HG03196 (cell line): Measurements from ENCODE around the gene TMBIM6.
A peak's percentile ranks its signal among the peaks of the same experiment; 100 is the strongest.
"Not testable (repeated sequence)": the region's sequence is repeated elsewhere in the genome, so short reads cannot be mapped to it uniquely, and the experiment has no call there.

Experiments used
- ATAC-seq: cut with Tn5 transposase; IDR thresholded peaks from one replicate; pipeline ENCODE4 v1.9.1; 2021; ENCODE audit not compliant: unreplicated experiment

Gene TMBIM6

DNA sequence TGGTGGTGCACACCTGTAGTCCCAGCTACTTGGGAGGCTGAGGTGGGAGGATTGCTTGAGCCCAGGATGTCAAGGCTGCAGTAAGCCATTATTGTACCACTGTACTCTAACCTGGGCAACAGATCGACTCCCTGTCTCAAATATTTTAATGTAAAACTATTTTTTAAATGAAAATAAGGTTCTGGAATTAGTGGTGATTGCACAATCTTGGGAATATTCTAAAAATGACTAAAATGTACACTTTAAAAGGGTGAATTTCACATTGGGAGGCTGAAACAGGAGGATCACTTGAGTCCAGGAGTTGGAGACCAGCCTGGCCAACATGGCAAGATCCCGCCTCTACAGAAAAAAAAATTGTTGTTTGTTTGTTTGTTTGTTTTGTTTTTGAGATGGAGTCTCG, 12.9 kb upstream of the TMBIM6 start:
- no peak for ATAC-seq

DNA sequence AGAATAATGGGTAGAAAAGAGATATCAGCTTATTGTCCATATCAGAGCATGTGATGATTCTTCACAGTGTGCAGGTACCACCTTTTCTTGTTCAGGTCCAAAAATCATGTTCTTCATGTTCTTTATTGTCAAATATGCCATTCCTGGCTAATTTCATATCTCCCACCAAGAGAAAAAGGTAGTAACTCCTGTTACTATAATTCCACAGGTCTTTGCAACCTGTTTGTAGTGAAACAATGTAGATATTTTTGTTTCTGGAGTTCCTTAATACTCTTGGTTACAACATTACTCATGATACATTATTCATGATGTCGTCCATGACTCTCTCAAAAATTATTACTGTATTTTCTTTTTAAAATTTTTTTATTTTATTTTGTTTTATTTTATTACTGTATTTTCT, 11.3 kb upstream of the TMBIM6 start:
- ATAC-seq, result no peak

DNA sequence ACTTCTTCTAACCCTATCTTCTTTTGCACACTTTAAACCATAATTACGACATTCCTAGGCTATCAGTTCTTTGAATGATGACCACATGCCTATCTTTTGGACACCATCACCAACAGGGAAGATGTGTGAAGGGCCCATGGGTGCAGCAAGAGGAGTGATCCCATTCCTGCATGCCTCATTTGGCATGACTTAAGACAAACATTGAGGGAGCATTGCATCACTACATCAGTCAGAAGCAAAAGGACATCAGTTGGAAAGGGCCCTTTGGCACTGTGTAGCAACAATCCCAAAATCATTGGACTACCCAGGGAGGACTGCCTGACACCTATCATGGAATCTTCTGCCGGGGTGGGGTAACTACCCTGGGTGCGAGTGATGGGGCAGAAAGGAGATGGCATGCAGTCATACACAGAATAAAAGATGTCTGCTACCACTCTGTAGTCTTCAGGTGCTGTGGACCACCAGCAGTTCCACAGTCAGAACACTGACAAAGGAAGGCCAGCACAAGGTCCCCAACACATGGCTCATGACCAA, 10.7 kb upstream of the TMBIM6 start:
- no peak for ATAC-seq

DNA sequence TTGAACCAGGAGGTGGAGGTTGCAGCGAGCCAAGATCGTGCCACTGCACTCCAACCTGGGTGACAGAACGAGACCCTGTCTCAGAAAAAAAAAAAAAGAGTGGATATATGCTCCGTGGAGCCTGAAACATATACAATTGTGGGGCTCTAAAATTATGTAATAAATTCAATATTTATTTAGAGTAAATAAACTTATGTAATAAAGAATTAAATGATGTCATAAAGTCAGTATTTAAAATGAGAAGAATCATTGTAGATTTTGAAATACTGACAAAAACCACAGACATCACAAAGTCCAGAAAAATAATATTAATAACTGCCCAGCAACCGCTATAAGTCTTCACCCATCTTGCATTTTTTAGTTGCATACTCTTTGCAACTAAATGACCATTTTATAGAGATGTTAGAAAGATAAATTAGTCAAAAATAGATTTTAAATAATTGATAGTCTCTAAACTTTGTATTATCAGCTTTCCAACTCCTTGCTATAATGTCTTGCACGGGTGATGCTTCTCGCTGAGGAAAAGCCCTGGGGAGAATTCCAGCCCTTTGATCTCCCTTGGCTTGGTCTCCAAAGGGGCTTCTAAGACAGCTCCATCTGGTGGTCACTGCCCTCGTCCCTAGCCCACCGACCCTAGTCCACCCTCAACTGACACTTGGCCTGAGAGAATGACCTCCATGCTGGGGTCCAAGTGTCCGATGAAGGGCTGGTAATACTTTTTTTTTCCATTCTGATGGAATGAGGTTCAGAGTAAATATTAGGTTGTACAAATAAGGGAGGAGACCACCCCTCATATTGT, 7.9 kb upstream of the TMBIM6 start:
- no peak for ATAC-seq

DNA sequence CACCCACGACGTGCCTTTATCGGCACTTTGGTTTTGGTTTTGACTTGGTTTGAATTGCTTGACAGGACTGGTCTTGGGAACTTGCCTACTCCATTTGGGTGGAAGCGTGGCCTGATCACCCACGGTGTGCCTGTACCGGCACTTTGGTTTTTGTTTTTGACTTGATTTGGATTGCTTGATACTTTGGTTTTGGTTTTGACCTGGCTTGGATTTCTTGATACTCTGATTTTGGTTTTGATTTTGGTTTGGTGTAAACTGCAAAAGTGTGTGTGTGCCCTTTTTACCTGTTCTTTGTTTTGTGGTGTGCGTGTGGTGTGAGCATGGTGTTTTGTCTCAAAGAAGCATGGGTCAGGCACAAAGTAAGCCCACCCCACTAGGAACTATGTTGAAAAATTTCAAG, 6.5 kb upstream of the TMBIM6 start:
- ATAC-seq, result not testable (repeated sequence)

DNA sequence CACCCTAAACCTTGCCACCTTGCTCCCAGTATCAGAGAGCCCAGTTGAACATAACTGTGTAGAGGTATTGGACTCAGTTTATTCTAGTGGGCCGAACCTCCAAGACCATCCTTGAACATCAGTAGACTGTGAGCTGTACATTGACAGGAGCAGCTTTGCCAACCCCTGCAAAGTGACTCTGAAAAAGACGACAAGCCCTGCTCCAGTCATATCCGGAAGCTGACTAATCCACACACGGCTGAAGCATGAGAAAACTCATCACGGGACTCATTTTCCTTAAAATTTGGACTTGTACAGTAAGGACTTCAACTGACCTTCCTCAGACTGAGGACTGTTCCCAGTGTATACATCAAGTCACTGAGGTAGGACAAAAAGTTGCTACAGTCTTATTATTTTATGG, 2.6 kb upstream of the TMBIM6 start:
- not testable (repeated sequence) for ATAC-seq

DNA sequence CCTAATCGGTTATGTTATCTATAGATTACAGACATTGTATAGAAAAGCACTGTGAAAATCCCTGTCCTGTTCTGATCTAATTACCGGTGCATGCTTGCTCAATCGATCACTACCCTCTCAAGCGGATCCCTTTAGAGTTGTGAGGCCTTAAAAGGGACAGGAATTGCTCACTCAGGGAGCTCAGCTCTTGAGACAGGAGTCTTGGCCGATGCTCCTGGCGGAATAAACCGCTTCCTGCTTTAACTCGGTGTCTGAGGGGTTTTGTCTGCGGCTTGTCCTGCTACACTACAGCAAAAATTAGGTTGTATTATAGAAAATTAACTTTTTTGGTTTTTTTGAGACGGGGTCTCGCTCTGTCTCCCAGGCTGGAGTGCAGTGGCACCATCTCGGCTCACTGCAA, 1.1 kb upstream of the TMBIM6 start:
- not testable (repeated sequence) for ATAC-seq

DNA sequence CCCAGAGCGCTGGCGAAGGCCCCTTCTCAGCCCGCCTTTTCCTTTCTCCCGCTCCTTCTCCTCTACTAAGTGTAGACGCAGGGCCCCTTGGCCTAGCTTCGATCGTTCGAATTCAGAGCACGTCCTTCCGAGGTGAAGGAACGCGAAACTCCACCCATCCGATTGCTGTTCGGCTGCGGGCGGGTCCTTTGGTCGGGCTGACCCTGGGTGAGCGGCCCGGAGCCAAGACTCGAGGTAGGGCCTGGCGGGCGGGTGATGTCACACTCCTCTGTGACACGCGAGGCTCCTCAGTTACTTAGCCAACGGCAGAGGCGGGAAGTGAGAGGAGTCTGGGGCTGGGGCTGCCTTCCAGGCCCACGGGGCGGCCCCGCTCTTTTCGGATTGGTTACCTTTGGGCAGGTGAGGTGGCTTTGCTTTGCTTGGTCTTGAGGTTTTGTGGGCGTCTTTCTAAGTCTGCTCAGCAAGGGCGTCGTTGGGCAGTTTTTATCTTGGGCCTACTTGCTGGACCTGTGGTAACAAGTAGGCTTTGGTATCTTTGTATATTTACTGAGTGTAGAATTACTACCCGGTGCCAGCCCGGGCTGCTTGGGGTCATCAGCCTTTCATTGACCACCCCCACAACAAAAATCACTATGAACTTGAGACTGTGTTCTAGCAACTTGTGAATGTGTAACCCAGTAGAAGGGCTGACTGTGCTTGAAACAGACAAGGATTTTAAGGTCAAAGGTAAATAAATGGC, 694 bp downstream of the TMBIM6 start:
- peak; percentile 66 for ATAC-seq

DNA sequence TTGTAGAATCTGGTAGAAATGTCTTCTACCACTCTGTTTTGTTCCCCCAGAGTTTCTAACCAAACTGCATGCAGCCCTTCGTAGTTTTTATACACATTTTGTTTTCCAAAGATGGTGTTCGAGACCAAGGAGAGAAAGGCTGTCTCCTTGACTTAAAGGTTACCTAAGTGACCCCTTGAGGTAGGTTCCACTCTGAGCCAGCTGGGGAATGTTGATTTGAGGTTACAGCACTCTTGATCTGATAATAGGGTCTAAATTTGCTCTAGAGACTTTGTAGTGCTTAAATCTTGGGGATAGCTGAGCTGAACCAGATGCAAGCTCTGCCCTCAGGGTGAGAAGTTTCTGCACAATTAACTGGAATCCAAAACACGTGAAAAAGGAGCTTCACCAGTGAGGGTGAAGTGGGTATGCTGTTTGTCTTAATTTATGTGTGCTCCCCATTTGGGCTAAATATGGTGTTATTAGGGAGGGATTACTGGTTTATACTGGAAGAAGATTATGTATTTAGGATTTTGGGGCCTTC, 3.1 kb downstream of the TMBIM6 start:
- no peak for ATAC-seq

DNA sequence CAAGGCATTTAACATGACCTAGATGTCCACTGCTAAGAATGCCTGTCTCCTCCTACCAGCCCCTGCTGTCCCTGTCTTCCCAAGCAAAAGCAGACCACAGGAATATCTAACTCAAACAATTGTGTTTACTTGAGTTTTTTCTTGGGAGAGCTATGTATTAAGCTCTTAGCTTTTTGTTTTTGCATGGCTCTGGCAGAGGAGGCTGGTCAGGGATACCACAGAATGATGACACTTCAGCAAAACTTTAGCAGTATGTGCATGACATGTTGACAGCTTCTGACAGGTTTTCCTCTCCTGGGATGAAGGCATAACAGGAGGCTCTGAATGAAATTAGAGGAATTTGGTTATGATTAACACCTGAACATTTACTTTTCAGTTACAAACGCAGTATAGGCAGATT, 6.9 kb downstream of the TMBIM6 start:
- ATAC-seq, result no peak

DNA sequence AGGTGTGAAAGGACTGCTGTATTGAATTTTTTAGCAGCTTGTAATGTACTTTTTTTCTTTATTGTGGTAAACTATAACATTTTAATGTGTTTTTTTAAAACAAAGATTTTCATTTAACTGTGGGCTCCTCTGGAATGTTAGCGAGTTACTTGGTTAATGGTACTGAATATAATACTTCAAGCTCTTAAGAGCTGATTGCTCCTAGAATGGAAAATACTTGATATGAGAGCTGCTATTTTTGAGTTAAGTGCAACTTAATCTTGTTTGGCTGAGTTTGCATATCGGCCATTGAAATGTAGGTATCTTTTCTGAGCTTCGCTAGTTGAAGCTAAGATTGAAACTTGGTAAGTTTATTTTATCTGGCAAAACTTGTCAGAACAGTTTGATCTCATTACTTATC, 7.4 kb downstream of the TMBIM6 start:
- ATAC-seq, result no peak

DNA sequence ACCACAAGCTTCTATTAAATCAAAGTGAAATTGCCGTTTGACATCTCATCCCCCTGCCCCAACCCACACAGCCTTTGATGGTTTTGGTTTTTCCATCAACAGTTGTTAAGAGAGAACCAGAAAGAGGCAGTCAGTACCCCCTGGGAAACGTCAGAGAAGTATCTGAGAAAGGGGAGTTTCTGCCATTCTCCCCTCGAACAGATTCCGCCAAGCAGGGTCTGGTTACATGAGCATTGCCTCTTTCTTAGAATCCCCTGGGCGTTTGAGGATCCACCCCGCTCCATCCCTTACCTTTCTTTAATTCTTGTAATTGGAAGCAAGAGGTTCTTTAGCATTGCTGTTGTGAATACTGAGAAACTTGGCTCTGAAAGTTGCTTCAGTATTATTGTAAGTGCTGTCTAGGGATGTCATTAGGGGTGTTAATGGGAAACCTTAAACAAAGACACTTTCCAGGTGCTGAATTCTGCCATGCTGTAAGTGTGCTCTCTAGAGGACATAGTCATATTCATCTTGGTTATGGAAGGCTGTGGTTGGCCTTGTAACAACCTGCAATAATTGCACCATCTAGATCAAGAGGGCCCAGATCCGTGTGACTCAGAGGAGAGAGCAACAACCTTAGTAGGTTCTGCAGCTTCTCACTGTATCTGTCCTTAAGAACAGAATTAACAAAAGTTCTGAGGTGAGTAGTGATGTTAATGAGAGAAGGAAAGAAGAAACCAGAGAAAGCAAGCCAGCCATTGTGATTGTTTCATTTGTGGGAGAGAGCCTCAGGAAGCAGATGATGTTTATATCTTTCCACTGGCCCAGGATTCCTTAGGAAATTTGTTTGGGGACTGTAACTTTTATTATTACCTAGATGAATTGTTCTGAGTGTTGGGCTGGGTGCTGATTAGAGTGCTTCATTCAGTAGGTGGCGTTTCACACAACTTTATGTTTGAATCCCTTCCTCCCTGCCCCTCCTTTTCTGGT, 9.0 kb downstream of the TMBIM6 start:
- ATAC-seq, result peak; percentile 38

DNA sequence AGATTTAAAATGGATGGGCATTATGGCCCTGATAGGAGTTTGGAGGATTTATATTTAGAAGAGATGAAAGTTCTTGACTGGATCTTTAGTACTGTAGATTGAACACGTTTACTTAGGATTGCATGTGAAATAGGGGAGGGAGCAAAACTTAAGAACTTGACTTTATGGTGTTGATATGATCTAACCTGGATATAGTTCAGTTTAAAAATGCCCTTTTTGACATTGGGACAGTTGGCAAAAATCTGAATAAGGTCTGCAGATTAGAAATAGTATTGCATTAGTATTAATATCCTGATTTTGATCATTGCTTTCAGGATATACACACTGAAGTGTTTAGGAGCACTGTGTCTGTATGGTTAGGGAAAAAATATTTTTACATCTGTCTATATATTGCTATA, 9.6 kb downstream of the TMBIM6 start:
- no peak for ATAC-seq

DNA sequence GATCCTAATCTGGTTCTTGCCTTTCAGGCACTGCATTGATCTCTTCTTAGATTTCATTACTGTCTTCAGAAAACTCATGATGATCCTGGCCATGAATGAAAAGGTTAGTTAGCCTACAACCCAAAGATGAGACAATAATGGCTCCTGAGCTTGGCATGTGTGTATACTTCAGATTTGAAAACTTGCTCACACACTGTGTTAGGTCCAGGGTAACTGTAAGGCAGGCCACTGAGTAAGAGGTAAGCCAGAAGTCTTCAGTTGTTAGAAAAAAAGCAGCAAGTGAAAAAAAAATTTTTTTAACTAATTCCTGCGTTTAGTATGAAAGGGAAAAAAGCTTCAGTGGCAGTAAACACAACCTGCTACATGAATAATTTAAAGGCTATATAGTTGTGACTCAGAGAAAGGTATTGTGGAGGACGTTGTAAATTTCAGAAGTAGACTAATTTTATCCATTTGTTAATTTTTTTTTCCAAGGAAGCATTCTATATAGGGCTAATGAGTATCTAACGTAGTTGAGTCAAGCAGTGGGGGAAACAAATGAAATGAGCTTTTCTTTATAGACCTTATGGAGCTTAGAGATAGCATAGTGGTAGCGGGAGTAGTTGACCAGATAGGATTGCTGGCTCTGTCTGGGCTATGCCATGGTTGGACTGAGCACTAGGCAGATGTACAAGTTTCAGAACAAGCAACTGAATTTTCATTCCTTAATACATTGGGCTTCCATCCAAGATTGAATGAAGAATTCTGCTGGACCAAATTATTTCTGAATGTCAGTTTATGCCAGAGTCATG, 20.5 kb downstream of the TMBIM6 start:
- ATAC-seq, result no peak

DNA sequence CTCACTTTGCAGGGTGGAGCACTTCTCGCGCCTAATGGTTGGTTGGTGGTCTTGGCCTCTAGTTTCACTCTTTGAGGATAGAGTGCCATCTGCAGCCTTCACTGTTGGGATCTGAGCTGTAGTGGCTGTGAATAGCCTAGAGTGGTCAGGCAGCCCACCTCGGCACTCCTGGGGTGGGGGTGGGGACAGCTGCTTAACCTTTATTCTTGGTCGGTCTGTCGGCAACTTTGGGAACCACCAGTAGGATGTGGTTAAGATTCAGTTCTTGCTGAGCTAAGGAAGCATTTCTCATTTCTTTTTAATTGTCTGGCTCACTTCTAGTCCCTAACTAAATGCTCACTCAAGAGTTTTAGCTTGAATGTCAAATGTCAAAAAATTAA, 21.1 kb downstream of the TMBIM6 start:
- no peak for ATAC-seq

DNA sequence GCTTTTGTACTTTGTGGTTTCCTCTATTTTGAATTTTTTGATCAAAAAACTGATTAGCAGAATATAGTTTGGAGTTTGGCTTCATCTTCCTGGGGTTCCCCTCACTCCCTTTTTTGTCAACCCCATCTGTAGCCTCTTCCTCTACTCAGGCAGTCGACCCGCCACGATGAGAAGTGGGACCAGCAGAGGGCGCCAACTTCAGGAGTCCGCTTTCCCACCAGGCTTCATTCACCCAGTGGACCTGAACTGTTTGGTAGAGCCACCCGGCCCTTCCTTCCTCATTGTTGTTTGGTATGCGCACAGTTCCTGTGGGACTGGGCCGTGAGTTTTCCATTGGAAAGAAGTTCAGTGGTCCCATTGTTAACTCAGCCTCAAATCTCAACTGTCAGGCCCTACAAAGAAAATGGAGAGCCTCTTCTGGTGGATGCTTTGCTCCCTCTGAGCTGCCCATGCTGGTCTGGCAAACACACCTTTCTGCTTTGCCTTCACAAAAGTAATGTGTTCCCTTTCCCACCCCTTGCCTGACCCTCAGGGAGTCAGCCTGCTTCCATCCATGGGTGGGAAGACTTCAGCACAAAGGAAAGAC, 21.7 kb downstream of the TMBIM6 start:
- ATAC-seq, result no peak

DNA sequence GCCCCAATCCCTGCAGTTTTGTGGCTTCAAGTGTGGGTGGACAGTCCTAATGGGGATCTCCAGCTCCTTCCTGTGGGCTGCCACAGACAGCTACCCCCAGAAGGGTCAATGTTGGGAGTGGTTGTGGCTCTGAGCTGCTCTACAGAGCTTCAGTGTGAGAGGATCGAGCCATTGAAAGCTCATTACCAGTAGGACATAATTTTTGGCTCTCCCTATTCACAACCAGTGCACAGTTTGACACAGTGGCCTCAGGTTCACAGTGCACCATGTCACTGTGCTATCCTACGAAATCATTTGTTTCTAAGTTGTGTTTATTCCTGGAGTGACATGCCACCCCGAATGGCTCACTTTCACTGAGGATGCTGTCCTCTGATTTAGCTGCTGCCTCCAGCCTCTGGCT, 22.8 kb downstream of the TMBIM6 start:
- no peak for ATAC-seq

DNA sequence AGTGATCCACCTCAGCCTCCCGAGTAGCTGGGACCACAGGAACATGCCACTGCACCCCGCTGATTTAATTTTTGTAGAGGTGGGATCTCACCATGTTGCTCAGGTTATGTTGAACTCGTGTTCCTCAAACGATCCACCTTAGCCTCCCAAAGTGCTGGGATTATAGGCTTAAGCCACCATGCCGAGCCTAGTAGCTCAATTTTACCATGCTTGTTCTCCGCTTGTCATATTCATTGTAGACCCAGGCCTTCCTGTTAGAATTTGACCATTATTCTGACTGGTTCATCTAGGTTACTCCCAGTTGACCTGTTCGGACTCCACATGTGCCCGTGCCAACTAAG, 24.7 kb downstream of the TMBIM6 start:
- no peak for ATAC-seq

DNA sequence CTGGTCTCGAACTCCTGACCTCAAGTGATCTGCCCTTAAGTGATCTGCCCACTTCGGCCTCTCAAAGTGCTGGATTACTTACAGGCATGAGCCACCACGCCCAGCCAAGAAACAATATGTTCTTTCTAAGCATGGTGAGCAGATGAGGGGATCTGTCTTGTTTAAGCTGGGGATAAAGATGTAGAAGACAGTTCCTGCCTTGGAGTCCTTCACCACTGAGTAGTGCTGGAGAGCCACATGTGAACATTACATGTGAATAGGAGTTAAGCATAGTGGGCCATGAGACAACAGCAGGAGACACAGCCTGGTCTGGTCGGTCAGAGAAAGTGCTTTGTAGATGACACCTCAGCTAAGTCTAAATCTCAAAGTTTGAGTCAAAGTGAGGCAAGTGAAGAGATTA, 26.0 kb downstream of the TMBIM6 start:
- no peak for ATAC-seq

DNA sequence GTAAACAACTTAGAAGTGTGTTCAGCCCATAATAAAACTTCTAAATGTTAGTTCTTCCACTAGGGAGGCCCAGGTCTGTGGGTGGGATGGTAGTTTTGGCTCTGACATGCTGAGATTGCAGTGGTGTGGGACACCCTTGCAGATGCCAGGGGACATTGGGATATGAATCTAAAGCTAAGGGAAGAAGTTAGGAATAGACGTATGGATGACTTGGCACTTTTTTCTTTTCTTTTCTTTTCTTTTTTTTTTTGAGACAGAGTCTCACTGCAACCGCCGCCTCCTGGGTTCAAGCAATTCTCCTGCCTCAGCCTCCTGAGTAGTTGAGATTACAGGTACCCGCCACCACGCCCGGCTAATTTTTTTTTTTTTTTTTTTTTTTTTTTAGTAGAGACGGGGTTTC, 31.7 kb downstream of the TMBIM6 start:
- not testable (repeated sequence) for ATAC-seq
